Panc1 (cell line): Measurements from ENCODE around the gene KIF17.

Source experiments
- CTCF ChIP-seq: fragments of 450-650 bp; IDR thresholded peaks from 2 replicates; pipeline ENCODE4 v1.5.1; 2017; ENCODE audit warnings: mild to moderate bottlenecking
- POLR2AphosphoS5 ChIP-seq: IDR thresholded peaks from 2 replicates; pipeline ENCODE4 v1.6.1; 2012; ENCODE audit warnings: mild to moderate bottlenecking, low read depth, low read length, moderate library complexity
- REST ChIP-seq, 2 experiments: IDR thresholded peaks; 2 replicates each; pipeline ENCODE4 v1.6.1; 2011 to 2012; ENCODE audit warnings: low read depth in 2 of 2, control low read depth in 1 of 2, low read length in 1 of 2, mild to moderate bottlenecking in 1 of 2, moderate library complexity in 1 of 2; ENCODE audit not compliant: insufficient read depth in 1 of 2
- SIN3A ChIP-seq: IDR thresholded peaks from 2 replicates; pipeline ENCODE4 v1.6.1; 2012; ENCODE audit warnings: low read depth, mild to moderate bottlenecking, low read length, moderate library complexity, borderline replicate concordance; ENCODE audit not compliant: insufficient read depth
- TCF7L2 ChIP-seq: IDR thresholded peaks from 2 replicates; pipeline ENCODE4 v1.6.1; 2011; ENCODE audit warnings: mild to moderate bottlenecking, low read depth, low read length, inconsistent platforms

GRCh38 chr1:20742671-20743070 lies 24.9 kb upstream of the KIF17 start:
- TF ChIP-seq CTCF = no peak
- TF ChIP-seq POLR2AphosphoS5 = no peak
- TF ChIP-seq SIN3A = no peak
- TF ChIP-seq REST (IDR thresholded peaks at IDR 0.05; ENCODE audit: insufficient read depth in 1 of 2, low read depth in 2 of 2, low read length in 1 of 2) = no peak
- no peak for TF ChIP-seq TCF7L2
